H1 (cell line): ENCODE results near the gene MED12L.

Source experiments
- BACH1 ChIP-seq: IDR thresholded peaks from 2 replicates; pipeline ENCODE4 v1.6.1; 2012; ENCODE audit warnings: low read length, improper control_type of control experiment
- BRCA1 ChIP-seq: IDR thresholded peaks from 2 replicates; pipeline ENCODE4 v1.6.1; 2012; ENCODE audit warnings: low read depth, low read length, improper control_type of control experiment
- EGR1 ChIP-seq: IDR thresholded peaks from 2 replicates; pipeline ENCODE4 v1.6.1; 2011; ENCODE audit warnings: low read depth, low read length, borderline replicate concordance
- EP300 ChIP-seq, 2 experiments: IDR thresholded peaks; 1 replicate in 1 of 2; 2 replicates in 1 of 2; pipeline ENCODE4 v1.6.1; 2011 to 2012; ENCODE audit warnings: low read depth in 2 of 2, low read length in 2 of 2, mild to moderate bottlenecking in 2 of 2, borderline replicate concordance in 1 of 2, inconsistent platforms in 1 of 2, moderate library complexity in 1 of 2
- EZH2 ChIP-seq: fragments of 200-600 bp; sonication (generic); IDR thresholded peaks from 2 replicates; pipeline ENCODE4 v1.7.1; 2012; ENCODE audit warnings: low read depth, mild to moderate bottlenecking, moderate library complexity, low read length, inconsistent platforms; ENCODE audit not compliant: severe bottlenecking
- POLR2A ChIP-seq, 2 experiments: IDR thresholded peaks; 1 replicate in 1 of 2; 2 replicates in 1 of 2; pipeline ENCODE4 v1.6.1; 2011; ENCODE audit warnings: low read depth in 2 of 2, low read length in 2 of 2, mild to moderate bottlenecking in 2 of 2; ENCODE audit errors: control extremely low read depth in 1 of 2
- SIX5 ChIP-seq: IDR thresholded peaks from 2 replicates; pipeline ENCODE4 v1.6.1; 2011; ENCODE audit warnings: mild to moderate bottlenecking, low read depth, low read length
- TAF1 ChIP-seq: IDR thresholded peaks from 2 replicates; pipeline ENCODE4 v1.6.1; 2011; ENCODE audit warnings: mild to moderate bottlenecking, low read depth, low read length
- USF2 ChIP-seq: IDR thresholded peaks from 2 replicates; pipeline ENCODE4 v1.6.1; 2011; ENCODE audit warnings: low read length, improper control_type of control experiment
- TF ChIP-seq, protein P1 (sequence below), 3 experiments: IDR thresholded peaks; 1 replicate in 2 of 3; 2 replicates in 1 of 3; pipeline versions ENCODE4 v1.5.1 to v1.6.1; 2011; ENCODE audit warnings: low read length in 3 of 3, mild to moderate bottlenecking in 3 of 3, inconsistent platforms in 2 of 3, low read depth in 1 of 3, moderate library complexity in 1 of 3; ENCODE audit not compliant: insufficient read depth in 1 of 3; ENCODE audit errors: control extremely low read depth in 1 of 3

DNA sequence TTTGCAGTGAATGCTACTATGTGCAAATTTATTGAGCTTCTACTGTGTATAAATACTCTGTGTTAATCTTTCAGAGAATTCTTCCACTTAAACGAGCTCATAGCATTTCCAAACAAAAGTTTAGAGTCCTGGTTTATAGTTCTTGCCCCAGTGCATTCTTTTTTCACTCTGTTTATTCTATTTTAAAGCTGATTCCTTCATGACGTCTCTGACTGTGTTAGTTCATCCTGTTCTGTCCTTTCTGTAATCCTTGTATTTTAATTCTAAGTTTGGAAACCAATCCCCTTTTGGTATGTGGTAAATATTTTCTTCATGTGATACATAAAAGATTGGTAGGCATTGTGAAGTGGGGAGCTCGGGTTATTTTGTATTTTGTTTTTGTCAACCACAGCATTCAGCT is 174.2 kb downstream of the MED12L start:
- TF ChIP-seq, protein P1, sequence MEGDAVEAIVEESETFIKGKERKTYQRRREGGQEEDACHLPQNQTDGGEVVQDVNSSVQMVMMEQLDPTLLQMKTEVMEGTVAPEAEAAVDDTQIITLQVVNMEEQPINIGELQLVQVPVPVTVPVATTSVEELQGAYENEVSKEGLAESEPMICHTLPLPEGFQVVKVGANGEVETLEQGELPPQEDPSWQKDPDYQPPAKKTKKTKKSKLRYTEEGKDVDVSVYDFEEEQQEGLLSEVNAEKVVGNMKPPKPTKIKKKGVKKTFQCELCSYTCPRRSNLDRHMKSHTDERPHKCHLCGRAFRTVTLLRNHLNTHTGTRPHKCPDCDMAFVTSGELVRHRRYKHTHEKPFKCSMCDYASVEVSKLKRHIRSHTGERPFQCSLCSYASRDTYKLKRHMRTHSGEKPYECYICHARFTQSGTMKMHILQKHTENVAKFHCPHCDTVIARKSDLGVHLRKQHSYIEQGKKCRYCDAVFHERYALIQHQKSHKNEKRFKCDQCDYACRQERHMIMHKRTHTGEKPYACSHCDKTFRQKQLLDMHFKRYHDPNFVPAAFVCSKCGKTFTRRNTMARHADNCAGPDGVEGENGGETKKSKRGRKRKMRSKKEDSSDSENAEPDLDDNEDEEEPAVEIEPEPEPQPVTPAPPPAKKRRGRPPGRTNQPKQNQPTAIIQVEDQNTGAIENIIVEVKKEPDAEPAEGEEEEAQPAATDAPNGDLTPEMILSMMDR (IDR thresholded peaks at IDR 0.05; ENCODE audit: control extremely low read depth in 1 of 3, insufficient read depth in 1 of 3, low read depth in 1 of 3, low read length in 3 of 3): no peak
- TF ChIP-seq EP300 (IDR thresholded peaks at IDR 0.05; ENCODE audit: borderline replicate concordance in 1 of 2, low read depth in 2 of 2, low read length in 2 of 2) (no peak), TAF1 (no peak), EZH2 (no peak), BACH1 (no peak), EGR1 (no peak), BRCA1 (no peak), SIX5 (no peak), POLR2A (IDR thresholded peaks at IDR 0.05; ENCODE audit: control extremely low read depth in 1 of 2, low read depth in 2 of 2, low read length in 2 of 2) (no peak), USF2 (no peak)
